H1 (cell line): ENCODE results near the gene ATP4A. TPM values are rescaled to one million over a fixed set of nuclear protein-coding genes. Genes with fewer than 3 reads are reported as not detected.

Experiments used
- ASH2L ChIP-seq: fragments of 200-600, 300-600 bp; sonication (generic); IDR thresholded peaks from one replicate; pipeline ENCODE4 v1.7.1; 2017; ENCODE audit warnings: low read length
- BACH1 ChIP-seq: IDR thresholded peaks from 2 replicates; pipeline ENCODE4 v1.6.1; 2012; ENCODE audit warnings: low read length, improper control_type of control experiment
- BCL11A ChIP-seq, 2 experiments: IDR thresholded peaks; one replicate each; pipeline ENCODE4 v1.6.1; 2011; ENCODE audit warnings: low read depth in 2 of 2, low read length in 2 of 2, mild to moderate bottlenecking in 2 of 2
- BRCA1 ChIP-seq: IDR thresholded peaks from 2 replicates; pipeline ENCODE4 v1.6.1; 2012; ENCODE audit warnings: low read depth, low read length, improper control_type of control experiment
- CBX8 ChIP-seq: fragments of 300-800, 300-1000 bp; sonication (generic); IDR thresholded peaks from 2 replicates; pipeline ENCODE4 v1.7.1; 2016; ENCODE audit warnings: low read depth, low read length, borderline replicate concordance
- CTBP2 ChIP-seq: IDR thresholded peaks from 2 replicates; pipeline ENCODE4 v1.7.0; 2011; ENCODE audit warnings: borderline replicate concordance, mild to moderate bottlenecking, moderate library complexity, mixed read lengths, low read length; ENCODE audit not compliant: insufficient read depth, insufficient read length
- EP300 ChIP-seq, 2 experiments: IDR thresholded peaks; 1 replicate in 1 of 2; 2 replicates in 1 of 2; pipeline ENCODE4 v1.6.1; 2011 to 2012; ENCODE audit warnings: low read depth in 2 of 2, low read length in 2 of 2, mild to moderate bottlenecking in 2 of 2, borderline replicate concordance in 1 of 2, inconsistent platforms in 1 of 2, moderate library complexity in 1 of 2
- FOSL1 ChIP-seq: IDR thresholded peaks from 2 replicates; pipeline ENCODE4 v1.6.1; 2011; ENCODE audit warnings: mild to moderate bottlenecking, low read depth, low read length, moderate library complexity; ENCODE audit not compliant: insufficient read depth
- JUN ChIP-seq: IDR thresholded peaks from 2 replicates; pipeline ENCODE4 v1.6.1; 2011; ENCODE audit warnings: low read depth, mild to moderate bottlenecking, improper control_type of control experiment, low read length
- KDM4A ChIP-seq: IDR thresholded peaks from one replicate; pipeline ENCODE4 v1.7.1; 2012; ENCODE audit warnings: low read depth, mild to moderate bottlenecking, moderate library complexity, low read length, inconsistent platforms; ENCODE audit not compliant: severe bottlenecking
- KDM5A ChIP-seq: fragments of 200-600 bp; IDR thresholded peaks from 2 replicates; pipeline ENCODE4 v1.7.1; 2012; ENCODE audit warnings: mild to moderate bottlenecking, low read length, inconsistent platforms, mixed read lengths
- MAFK ChIP-seq: IDR thresholded peaks from 2 replicates; pipeline ENCODE4 v1.6.1; 2012; ENCODE audit warnings: low read depth, mild to moderate bottlenecking, improper control_type of control experiment, low read length
- POLR2A ChIP-seq, 2 experiments: IDR thresholded peaks; 1 replicate in 1 of 2; 2 replicates in 1 of 2; pipeline ENCODE4 v1.6.1; 2011; ENCODE audit warnings: low read depth in 2 of 2, low read length in 2 of 2, mild to moderate bottlenecking in 2 of 2; ENCODE audit errors: control extremely low read depth in 1 of 2
- POLR2AphosphoS5 ChIP-seq: IDR thresholded peaks from 2 replicates; pipeline ENCODE4 v1.6.1; 2011; ENCODE audit warnings: low read depth, low read length
- RNF2 ChIP-seq: fragments of 200-900, 300-1000 bp; sonication (generic); IDR thresholded peaks from 2 replicates; pipeline ENCODE4 v1.7.1; 2016; ENCODE audit warnings: borderline replicate concordance, low read depth, mild to moderate bottlenecking, antibody characterized with exemption, low read length; ENCODE audit not compliant: poor library complexity, severe bottlenecking; ENCODE audit errors: missing control alignments
- RXRA ChIP-seq: IDR thresholded peaks from 2 replicates; pipeline ENCODE4 v1.6.1; 2011; ENCODE audit warnings: low read depth, mild to moderate bottlenecking, low read length, moderate library complexity; ENCODE audit not compliant: insufficient read depth
- SAP30 ChIP-seq: fragments of 300-600 bp; sonication (generic); IDR thresholded peaks from 2 replicates; pipeline ENCODE4 v1.7.1; 2012; ENCODE audit warnings: low read length, moderate library complexity, mild to moderate bottlenecking, inconsistent platforms; ENCODE audit not compliant: insufficient read depth, insufficient replicate concordance
- SIRT6 ChIP-seq: IDR thresholded peaks from one replicate; pipeline ENCODE4 v1.7.1; 2012; ENCODE audit warnings: low read length, inconsistent platforms
- SP1 ChIP-seq: IDR thresholded peaks from 2 replicates; pipeline ENCODE4 v1.6.1; 2011; ENCODE audit warnings: low read depth, low read length
- SP2 ChIP-seq: IDR thresholded peaks from 2 replicates; pipeline ENCODE4 v1.6.1; 2012; ENCODE audit warnings: mild to moderate bottlenecking, low read length, inconsistent platforms
- SRF ChIP-seq: IDR thresholded peaks from 2 replicates; pipeline ENCODE4 v1.6.1; 2011; ENCODE audit warnings: mild to moderate bottlenecking, low read depth, low read length, moderate library complexity
- TCF12 ChIP-seq: IDR thresholded peaks from 2 replicates; pipeline ENCODE4 v1.6.1; 2011; ENCODE audit warnings: low read depth, mild to moderate bottlenecking, low read length
- YY1 ChIP-seq: IDR thresholded peaks from 2 replicates; pipeline ENCODE4 v1.6.1; 2011; ENCODE audit warnings: low read depth, mild to moderate bottlenecking, low read length
- ZNF274 ChIP-seq: IDR thresholded peaks from 2 replicates; pipeline ENCODE4 v1.7.0; 2012; ENCODE audit warnings: low read length, borderline replicate concordance; ENCODE audit errors: extremely low read depth
- polyA plus RNA-seq, 7 experiments: library from polyadenylated mRNA; depleted of rRNA in 3 of 7; stranded (reverse) in 5 of 7; unstranded in 2 of 7; fragments of >200 nt in 5 of 7; fragments of 200-250 nt in 2 of 7; gene quantifications; 1 replicate in 5 of 7; 2 replicates in 1 of 7; 4 replicates in 1 of 7; pipeline versions ENCODE4 v1.2.1 to v1.2.3, GENCODE V29; 2011 to 2013; ENCODE audit warnings: missing spikeins in 2 of 7, mixed read lengths in 2 of 7
- total RNA-seq: library from RNA; stranded (reverse); fragmentation: NEBNext Ultra II Directional; extraction: Animal tissue kit (Norgen Biotek cat#: 25700); gene quantifications from 2 replicates; pipeline ENCODE4 v1.2.1, GENCODE V29; 2021
- TF ChIP-seq, protein P1 (sequence below): IDR thresholded peaks from 2 replicates; pipeline ENCODE4 v1.6.1; 2012; ENCODE audit warnings: inconsistent platforms

ATP4A gene
- total and polyA plus RNA-seq, 2 of the 8 experiments (the other 6 are each of a cell fraction or from before 2014, with no cell fraction given): 0.50 to 1.2 TPM

DNA sequence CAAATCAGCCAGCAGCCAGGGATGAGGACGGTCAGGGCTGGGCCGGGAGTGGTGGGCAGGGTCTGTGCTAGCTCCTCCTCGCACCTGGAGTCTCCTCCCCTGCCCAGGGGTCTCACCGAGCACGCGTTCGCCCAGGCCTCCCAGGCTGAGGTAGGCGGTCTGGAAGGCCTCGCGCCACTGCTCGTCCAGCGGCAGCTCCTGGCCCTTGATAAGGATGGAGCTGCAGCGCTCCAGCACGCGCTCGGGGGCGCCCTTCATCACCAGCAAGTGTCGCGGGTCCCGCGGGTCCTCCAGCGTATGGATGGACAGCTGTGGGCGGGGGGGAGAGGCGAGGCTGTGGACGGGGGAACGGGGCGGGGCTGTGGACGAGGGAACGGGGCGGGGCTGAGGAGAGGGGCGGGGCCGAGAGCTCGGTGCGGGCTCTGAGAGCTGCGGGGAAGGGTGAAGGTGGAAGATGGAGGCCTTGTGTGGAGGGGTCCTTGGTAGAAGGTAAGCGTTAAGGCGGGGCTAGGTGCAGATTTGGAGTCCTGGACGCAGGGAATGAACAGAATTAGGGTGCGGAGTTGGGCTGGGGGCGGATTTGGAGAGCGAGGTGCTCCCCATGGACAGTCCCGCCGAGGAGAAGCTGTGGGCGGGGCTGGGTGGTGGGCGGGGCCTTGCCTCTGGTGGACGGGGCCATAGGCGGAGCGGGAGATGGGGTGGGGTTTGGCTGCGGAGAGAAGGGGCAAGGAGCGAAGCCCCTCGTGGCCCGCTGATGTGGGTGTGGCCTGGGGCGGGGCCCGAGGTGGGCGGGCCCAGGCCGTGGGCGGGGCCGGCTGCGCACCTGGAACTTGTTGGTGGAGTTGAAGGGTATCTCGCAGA, 5.7 kb downstream of the ATP4A start (continued):
- no peak for TF ChIP-seq RXRA
- no peak for TF ChIP-seq BACH1
- TF ChIP-seq SAP30: no peak
- peak in 1 of 2 experiments; percentile 65; a peak in 1 of 3 replicates for TF ChIP-seq POLR2A (IDR thresholded peaks at IDR 0.05; ENCODE audit: control extremely low read depth in 1 of 2, low read depth in 2 of 2, low read length in 2 of 2)
- no peak for TF ChIP-seq CTBP2
- no peak for TF ChIP-seq SRF
- no peak for TF ChIP-seq TCF12
- no peak for TF ChIP-seq JUN
- no peak for TF ChIP-seq EP300 (IDR thresholded peaks at IDR 0.05; ENCODE audit: borderline replicate concordance in 1 of 2, low read depth in 2 of 2, low read length in 2 of 2)
- TF ChIP-seq SIRT6: no peak
- no peak for TF ChIP-seq BRCA1
- TF ChIP-seq KDM4A: peak; percentile 66
- peak; percentile 50; the same call in 1 of the 2 replicates for TF ChIP-seq YY1
- TF ChIP-seq SP2: no peak
- TF ChIP-seq CBX8: no peak
- no peak for TF ChIP-seq KDM5A
- TF ChIP-seq ASH2L: no peak
- no peak for TF ChIP-seq MAFK
- TF ChIP-seq SP1: peak; percentile 72; the same call in 1 of the 2 replicates
- TF ChIP-seq RNF2: no peak
- TF ChIP-seq ZNF274: no peak
- no peak for TF ChIP-seq FOSL1
- TF ChIP-seq POLR2AphosphoS5: peak; percentile 78; the same call in 1 of the 2 replicates
- TF ChIP-seq, protein P1, sequence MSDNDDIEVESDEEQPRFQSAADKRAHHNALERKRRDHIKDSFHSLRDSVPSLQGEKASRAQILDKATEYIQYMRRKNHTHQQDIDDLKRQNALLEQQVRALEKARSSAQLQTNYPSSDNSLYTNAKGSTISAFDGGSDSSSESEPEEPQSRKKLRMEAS: peak; percentile 96
- no peak for TF ChIP-seq BCL11A (IDR thresholded peaks at IDR 0.05; ENCODE audit: low read depth in 2 of 2, low read length in 2 of 2)
